Cortex of kidney (tissue), 1 donor: Measurements from ENCODE around the gene MPP7.
"Not testable (repeated sequence)": the region's sequence is repeated elsewhere in the genome, so short reads cannot be mapped to it uniquely, and the experiment has no call there.

Experiments used
- DNase-seq: peaks from one replicate; lab custom pipeline; 2025; lab: John Stamatoyannopoulos, UW

Gene MPP7

GRCh38 chr10:28302638-28303488 lies at the start of gene MPP7:
Gene MPP7 (minus strand): TSS chr10:28303064. CDS start chr10:28238604, 64,460 bp downstream.
- peak; percentile 71 for DNase-seq

- DNase-seq, result no peak
Measured at GRCh38 chr10:28349892-28350291, 47.0 kb upstream of the MPP7 start.

- no peak for DNase-seq
Measured at GRCh38 chr10:28343987-28344895, 41.4 kb upstream of the MPP7 start.

- no peak for DNase-seq
Measured at GRCh38 chr10:28343252-28343651, 40.4 kb upstream of the MPP7 start.

GRCh38 chr10:28341679-28342078 lies 38.8 kb upstream of the MPP7 start:
- DNase-seq, result not testable (repeated sequence)

- no peak for DNase-seq
Measured at GRCh38 chr10:28332726-28333125, 29.9 kb upstream of the MPP7 start.

- no peak for DNase-seq
Measured at GRCh38 chr10:28331841-28332240, 29.0 kb upstream of the MPP7 start.

- no peak for DNase-seq
Measured at GRCh38 chr10:28331066-28331465, 28.2 kb upstream of the MPP7 start.

GRCh38 chr10:28328346-28328745 lies 25.5 kb upstream of the MPP7 start:
- no peak for DNase-seq

- no peak for DNase-seq
Measured at GRCh38 chr10:28327491-28327880, 24.6 kb upstream of the MPP7 start.

GRCh38 chr10:28326516-28327490 lies 23.9 kb upstream of the MPP7 start:
- no peak for DNase-seq

- no peak for DNase-seq
Measured at GRCh38 chr10:28320799-28321198, 17.9 kb upstream of the MPP7 start.

- DNase-seq, result no peak
Measured at GRCh38 chr10:28320090-28320489, 17.2 kb upstream of the MPP7 start.

- DNase-seq, result not testable (repeated sequence)
Measured at GRCh38 chr10:28319061-28319460, 16.2 kb upstream of the MPP7 start.

- DNase-seq, result no peak
Measured at GRCh38 chr10:28318626-28319025, 15.8 kb upstream of the MPP7 start.

GRCh38 chr10:28317760-28318159 lies 14.9 kb upstream of the MPP7 start:
- DNase-seq, result no peak

- DNase-seq, result no peak
Measured at GRCh38 chr10:28316696-28317095, 13.8 kb upstream of the MPP7 start.

GRCh38 chr10:28315140-28315539 lies 12.3 kb upstream of the MPP7 start:
- DNase-seq, result no peak

- no peak for DNase-seq
Measured at GRCh38 chr10:28314211-28314610, 11.3 kb upstream of the MPP7 start.

- DNase-seq, result no peak
Measured at GRCh38 chr10:28312572-28312971, 9.7 kb upstream of the MPP7 start.

GRCh38 chr10:28311104-28311503 lies 8.2 kb upstream of the MPP7 start:
- no peak for DNase-seq

- no peak for DNase-seq
Measured at GRCh38 chr10:28307267-28307666, 4.4 kb upstream of the MPP7 start.
